Measurements from ENCODE around the gene TOMM6. TPM values are rescaled to one million over a fixed set of nuclear protein-coding genes. Genes with fewer than 3 reads are reported as not detected.

Gene TOMM6
- polyA plus RNA-seq, 1 donor from 2014 or later = 184 TPM

GRCh38 chr6:41759106-41759904 lies 28.2 kb upstream of the TOMM6 start:
- Histone ChIP-seq H3K36me3 (ENCODE audit: insufficient read depth, low read length) (no peaks in the 10 kb centered on the region), H3K9me2 (ENCODE audit: insufficient read depth, low read length) (no peaks in the 10 kb centered on the region), H3K79me2 (replicated peaks; ENCODE audit: insufficient read depth, low read length) (no peaks in the 10 kb centered on the region), H2AFZ (ENCODE audit: low read depth, low read length) (no peak overlapping the region), H3K27ac (ENCODE audit: low read length) (no peak overlapping the region), H3K9ac (ENCODE audit: low read length) (no peak overlapping the region), H3K4me2 (ENCODE audit: low read length) (no peak overlapping the region), H3F3A (ENCODE audit: insufficient read depth, low read length, poor library complexity, severe bottlenecking) (no peaks in the 10 kb centered on the region), H4K20me1 (ENCODE audit: insufficient read depth) (no peaks in the 10 kb centered on the region), H3K9me3 (ENCODE audit: low read length) (no peaks in the 10 kb centered on the region), H3K4me3 (ENCODE audit: low read length) (no peak overlapping the region), H3K27me3 (ENCODE audit: insufficient read depth, low read depth, low read length) (no peaks in the 10 kb centered on the region)
- no peak for TF ChIP-seq MXI1 (conservative IDR thresholded peaks at IDR 0.05; ENCODE audit: poor library complexity, severe bottlenecking)
- no peak for TF ChIP-seq SMC3 (conservative IDR thresholded peaks at IDR 0.05; ENCODE audit: poor library complexity)
- TF ChIP-seq CTCF (IDR thresholded peaks at IDR 0.05; ENCODE audit: poor library complexity, severe bottlenecking) = no peak
- no peak for TF ChIP-seq POLR2AphosphoS5 (IDR thresholded peaks at IDR 0.05)
- TF ChIP-seq EZH2 (IDR thresholded peaks at IDR 0.05; ENCODE audit: borderline replicate concordance, insufficient read depth, low read length, poor library complexity, severe bottlenecking) = no peak
- TF ChIP-seq REST (IDR thresholded peaks at IDR 0.05; ENCODE audit: borderline replicate concordance) = no peak
- TF ChIP-seq RAD21 (conservative IDR thresholded peaks at IDR 0.05) = no peak

GRCh38 chr6:41759905-41760579 lies 27.5 kb upstream of the TOMM6 start:
- H4K20me1 ChIP-seq (ENCODE audit: insufficient read depth) = no peaks in the 10 kb centered on the region
- no peak for TF ChIP-seq EZH2 (IDR thresholded peaks at IDR 0.05; ENCODE audit: borderline replicate concordance, insufficient read depth, low read length, poor library complexity, severe bottlenecking)
- TF ChIP-seq MXI1 (conservative IDR thresholded peaks at IDR 0.05; ENCODE audit: poor library complexity, severe bottlenecking) = no peak
- TF ChIP-seq RAD21 (conservative IDR thresholded peaks at IDR 0.05) = no peak
- no peak for TF ChIP-seq SMC3 (conservative IDR thresholded peaks at IDR 0.05; ENCODE audit: poor library complexity)
- no peak for TF ChIP-seq POLR2AphosphoS5 (IDR thresholded peaks at IDR 0.05)
- no peak for TF ChIP-seq REST (IDR thresholded peaks at IDR 0.05; ENCODE audit: borderline replicate concordance)
- TF ChIP-seq TAF1 (IDR thresholded peaks at IDR 0.05; ENCODE audit: low read depth) = no peak
- TF ChIP-seq EP300 (conservative IDR thresholded peaks at IDR 0.05; ENCODE audit: poor library complexity, severe bottlenecking) = no peak
- no peak for TF ChIP-seq CTCF (IDR thresholded peaks at IDR 0.05; ENCODE audit: poor library complexity, severe bottlenecking)
- H3F3A ChIP-seq (ENCODE audit: insufficient read depth, low read length, poor library complexity, severe bottlenecking) = no peaks in the 10 kb centered on the region
- no peak overlapping the region for H3K27ac ChIP-seq (ENCODE audit: low read length)
- no peaks in the 10 kb centered on the region for H3K79me2 ChIP-seq (replicated peaks; ENCODE audit: insufficient read depth, low read length)
- H3K4me2 ChIP-seq (ENCODE audit: low read length) = no peak overlapping the region
- no peaks in the 10 kb centered on the region for H3K9me3 ChIP-seq (ENCODE audit: low read length)
- no peaks in the 10 kb centered on the region for H3K9me2 ChIP-seq (ENCODE audit: insufficient read depth, low read length)
- H3K4me3 ChIP-seq (ENCODE audit: low read length) = no peak overlapping the region
- H2AFZ ChIP-seq (ENCODE audit: low read depth, low read length) = no peak overlapping the region
- no peaks in the 10 kb centered on the region for H3K36me3 ChIP-seq (ENCODE audit: insufficient read depth, low read length)
- H3K9ac ChIP-seq (ENCODE audit: low read length) = no peak overlapping the region
- H3K27me3 ChIP-seq (ENCODE audit: insufficient read depth, low read depth, low read length) = no peaks in the 10 kb centered on the region
